ENCODE measurements around the gene LAD1. TPM values are rescaled to one million over a fixed set of nuclear protein-coding genes. Genes with fewer than 3 reads are reported as not detected.

The LAD1 gene
- total and polyA plus RNA-seq, 2 of the 4 experiments (the other 2 are of a cell fraction), result under 0.01 to 0.07 TPM

DNA sequence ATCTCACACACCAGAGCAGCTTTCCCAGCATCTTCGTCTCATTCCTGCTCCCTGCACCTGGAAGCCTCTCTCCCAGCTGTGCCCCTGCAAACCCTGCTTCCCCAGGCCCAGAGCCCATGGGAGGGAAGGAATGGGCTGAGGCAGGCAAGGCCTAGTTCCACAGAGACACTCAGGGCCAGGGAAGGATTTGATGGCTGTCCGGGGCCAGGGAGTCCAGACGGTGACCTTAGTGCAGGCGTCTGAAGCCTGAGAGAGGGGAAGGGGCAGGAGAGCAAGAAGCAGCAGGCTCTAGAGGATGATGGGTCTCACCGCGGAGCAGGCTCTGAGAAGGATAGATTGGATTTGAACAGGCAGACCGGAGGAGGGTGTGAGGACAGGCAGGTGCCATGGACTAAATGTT is 44.6 kb upstream of the LAD1 start:
- H3K18ac ChIP-seq (ENCODE audit: low read depth, low read length), result no peak overlapping the region
- no peaks in the 10 kb centered on the region for H4K20me1 ChIP-seq (ENCODE audit: insufficient read depth, low read length)
- no peak overlapping the region; the same call in 1 of the 2 replicates for H3K4ac ChIP-seq (ENCODE audit: low read depth, low read length)
- ATAC-seq (ENCODE audit: low read depth) (no peak), DNase-seq (no peak)
- BruUV-seq (replicated peaks), result no TSS peak
- no peaks in the 10 kb centered on the region; the same call in 1 of the 2 replicates for H3K9me3 ChIP-seq (ENCODE audit: control insufficient read depth, insufficient read depth, low read length)
- H3K23ac ChIP-seq (ENCODE audit: low read depth, low read length), result no peak overlapping the region
- no peak overlapping the region for H3K56ac ChIP-seq (ENCODE audit: extremely low read depth, insufficient read depth, low read length)
- no peak overlapping the region for H2BK20ac ChIP-seq (ENCODE audit: low read depth, low read length)
- H3K14ac ChIP-seq (replicated peaks; ENCODE audit: low read depth, low read length), result no peak overlapping the region
- H2AFZ ChIP-seq (replicated peaks; ENCODE audit: low read length, poor library complexity), result no peak overlapping the region
- H4K8ac ChIP-seq (ENCODE audit: low read depth in 2 of 2, low read length in 2 of 2), result no peak overlapping the region
- H2AK5ac ChIP-seq (ENCODE audit: low read depth, low read length), result 0 out of 2 replicates have a peak overlapping the region, but pooled peaks have one; percentile 37
- no peaks in the 10 kb centered on the region for H3K79me1 ChIP-seq (ENCODE audit: low read depth in 1 of 2, low read length in 2 of 2)
- H2BK120ac ChIP-seq (ENCODE audit: low read depth, low read length), result no peak overlapping the region
- no peak for TF ChIP-seq POLR2A (IDR thresholded peaks at IDR 0.05; ENCODE audit: low read depth, low read length)
- TF ChIP-seq MXI1 (IDR thresholded peaks at IDR 0.05; ENCODE audit: borderline replicate concordance, low read depth, low read length), result no peak
- TF ChIP-seq RAD21 (IDR thresholded peaks at IDR 0.05; ENCODE audit: low read length), result no peak
- TF ChIP-seq MAZ (IDR thresholded peaks at IDR 0.05; ENCODE audit: borderline replicate concordance, low read depth, low read length), result no peak
- no peak for TF ChIP-seq FOS (IDR thresholded peaks at IDR 0.05; ENCODE audit: low read depth, low read length)
- TF ChIP-seq CHD1 (IDR thresholded peaks at IDR 0.05; ENCODE audit: low read depth, low read length), result no peak
- TF ChIP-seq, protein P1, sequence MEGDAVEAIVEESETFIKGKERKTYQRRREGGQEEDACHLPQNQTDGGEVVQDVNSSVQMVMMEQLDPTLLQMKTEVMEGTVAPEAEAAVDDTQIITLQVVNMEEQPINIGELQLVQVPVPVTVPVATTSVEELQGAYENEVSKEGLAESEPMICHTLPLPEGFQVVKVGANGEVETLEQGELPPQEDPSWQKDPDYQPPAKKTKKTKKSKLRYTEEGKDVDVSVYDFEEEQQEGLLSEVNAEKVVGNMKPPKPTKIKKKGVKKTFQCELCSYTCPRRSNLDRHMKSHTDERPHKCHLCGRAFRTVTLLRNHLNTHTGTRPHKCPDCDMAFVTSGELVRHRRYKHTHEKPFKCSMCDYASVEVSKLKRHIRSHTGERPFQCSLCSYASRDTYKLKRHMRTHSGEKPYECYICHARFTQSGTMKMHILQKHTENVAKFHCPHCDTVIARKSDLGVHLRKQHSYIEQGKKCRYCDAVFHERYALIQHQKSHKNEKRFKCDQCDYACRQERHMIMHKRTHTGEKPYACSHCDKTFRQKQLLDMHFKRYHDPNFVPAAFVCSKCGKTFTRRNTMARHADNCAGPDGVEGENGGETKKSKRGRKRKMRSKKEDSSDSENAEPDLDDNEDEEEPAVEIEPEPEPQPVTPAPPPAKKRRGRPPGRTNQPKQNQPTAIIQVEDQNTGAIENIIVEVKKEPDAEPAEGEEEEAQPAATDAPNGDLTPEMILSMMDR (conservative IDR thresholded peaks at IDR 0.05; ENCODE audit: low read depth, low read length), result no peak
- TF ChIP-seq, protein P2, sequence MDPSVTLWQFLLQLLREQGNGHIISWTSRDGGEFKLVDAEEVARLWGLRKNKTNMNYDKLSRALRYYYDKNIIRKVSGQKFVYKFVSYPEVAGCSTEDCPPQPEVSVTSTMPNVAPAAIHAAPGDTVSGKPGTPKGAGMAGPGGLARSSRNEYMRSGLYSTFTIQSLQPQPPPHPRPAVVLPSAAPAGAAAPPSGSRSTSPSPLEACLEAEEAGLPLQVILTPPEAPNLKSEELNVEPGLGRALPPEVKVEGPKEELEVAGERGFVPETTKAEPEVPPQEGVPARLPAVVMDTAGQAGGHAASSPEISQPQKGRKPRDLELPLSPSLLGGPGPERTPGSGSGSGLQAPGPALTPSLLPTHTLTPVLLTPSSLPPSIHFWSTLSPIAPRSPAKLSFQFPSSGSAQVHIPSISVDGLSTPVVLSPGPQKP (IDR thresholded peaks at IDR 0.05; ENCODE audit: borderline replicate concordance, low read depth, low read length), result no peak
- TF ChIP-seq RFX5 (IDR thresholded peaks at IDR 0.05; ENCODE audit: low read depth, low read length), result no peak
- no peak for TF ChIP-seq CEBPB (IDR thresholded peaks at IDR 0.05; ENCODE audit: low read depth, low read length)
- no peak for TF ChIP-seq RCOR1 (IDR thresholded peaks at IDR 0.05; ENCODE audit: insufficient replicate concordance, low read length)
- TF ChIP-seq, protein P3, sequence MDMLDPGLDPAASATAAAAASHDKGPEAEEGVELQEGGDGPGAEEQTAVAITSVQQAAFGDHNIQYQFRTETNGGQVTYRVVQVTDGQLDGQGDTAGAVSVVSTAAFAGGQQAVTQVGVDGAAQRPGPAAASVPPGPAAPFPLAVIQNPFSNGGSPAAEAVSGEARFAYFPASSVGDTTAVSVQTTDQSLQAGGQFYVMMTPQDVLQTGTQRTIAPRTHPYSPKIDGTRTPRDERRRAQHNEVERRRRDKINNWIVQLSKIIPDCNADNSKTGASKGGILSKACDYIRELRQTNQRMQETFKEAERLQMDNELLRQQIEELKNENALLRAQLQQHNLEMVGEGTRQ (IDR thresholded peaks at IDR 0.05; ENCODE audit: low read depth, low read length), result no peak
- no peak for TF ChIP-seq NFE2L2 (IDR thresholded peaks at IDR 0.05; ENCODE audit: low read depth, low read length)
- POLR2A ChIA-PET (ENCODE audit: unreplicated experiment), result no interaction called here
- no peaks in the 10 kb centered on the region for H3K36me3 ChIP-seq (ENCODE audit: control insufficient read depth, insufficient read depth, low read length)
- H3K4me2 ChIP-seq (ENCODE audit: low read depth, low read length), result no peak overlapping the region
- no peak overlapping the region for H2AK9ac ChIP-seq (replicated peaks; ENCODE audit: low read depth, low read length, poor library complexity)
- H3K4me3 ChIP-seq (ENCODE audit: insufficient read depth, low read depth, low read length), result no peak overlapping the region
- H4K5ac ChIP-seq (ENCODE audit: low read depth, low read length), result no peak overlapping the region
- intact Hi-C loops (cut with micrococcal nuclease) (no loop called here), dilution Hi-C loops (cut with HindIII; ENCODE audit: low sequenced_read_pairs, unreplicated experiment) (no loop called here), in situ Hi-C loops (cut with MboI; ENCODE audit: low sequenced_read_pairs) (loop anchor here (10.0 kb wide), 1 partner anchor 71 kb away; no protein-coding TSS in a partner anchor)
- H2BK5ac ChIP-seq (ENCODE audit: low read depth, low read length, poor library complexity, severe bottlenecking), result no peak overlapping the region
- H3K9me1 ChIP-seq (ENCODE audit: insufficient read depth, low read length), result no peaks in the 10 kb centered on the region
- no peak overlapping the region for H2BK15ac ChIP-seq (ENCODE audit: low read depth, low read length)
- CTCF ChIA-PET, result no interaction called here
- no peak overlapping the region for H3K9ac ChIP-seq (ENCODE audit: low read depth, low read length)
- H3K4me1 ChIP-seq (ENCODE audit: control insufficient read depth, insufficient read depth, low read length), result peaks cover 6% of the 10 kb centered on the region
- 91% methylated on average over 4 of the region's 7 CpGs; no CpG with 5 or more reads in 1 of the 2 experiments for WGBS, 2 experiments (ENCODE audit: extremely low coverage in 2 of 2, insufficient read length in 1 of 2)
- H3K27ac ChIP-seq (ENCODE audit: insufficient read depth, low read length), result no peak overlapping the region
- no peak overlapping the region for H4K91ac ChIP-seq (ENCODE audit: insufficient read depth, low read depth, low read length)
- no peaks in the 10 kb centered on the region for H3K27me3 ChIP-seq (ENCODE audit: control insufficient read depth, insufficient read depth, low read length)
